COLO829 (cell line): ENCODE data around the gene KRT34.
A peak's percentile ranks its signal among the peaks of the same experiment; 100 is the strongest.
"Not testable (repeated sequence)": the region's sequence is repeated elsewhere in the genome, so short reads cannot be mapped to it uniquely, and the experiment has no call there.

ENCODE experiments used
- DNase-seq: peaks from one replicate; pipeline ENCODE4 v3.0.0; 2012; ENCODE audit warnings: low spot score

KRT34 gene

GRCh38 chr17:41381943-41382342, at the start of gene KRT34:
TSS of gene KRT34 (minus strand) at chr17:41382306. CDS start at chr17:41382246, 60 bp downstream.
- DNase-seq, result not testable (repeated sequence)

GRCh38 chr17:41430376-41430775, 48.3 kb upstream of the KRT34 start:
- DNase-seq, result not testable (repeated sequence)

GRCh38 chr17:41429667-41430066, 47.6 kb upstream of the KRT34 start:
- DNase-seq, result no peak

- peak; percentile 97 for DNase-seq
Observed at GRCh38 chr17:41428591-41429291, 46.6 kb upstream of the KRT34 start.

- no peak for DNase-seq
Observed at GRCh38 chr17:41424111-41424635, 42.1 kb upstream of the KRT34 start, which contains the start of gene KRT37. TSS of gene KRT37 (minus strand) at chr17:41424585. CDS start at chr17:41424523, 62 bp downstream.

GRCh38 chr17:41422586-41422985, 40.5 kb upstream of the KRT34 start:
- not testable (repeated sequence) for DNase-seq

- DNase-seq, result no peak
Observed at GRCh38 chr17:41421617-41422016, 39.5 kb upstream of the KRT34 start.

GRCh38 chr17:41421116-41421515, 39.0 kb upstream of the KRT34 start:
- no peak for DNase-seq

- no peak for DNase-seq
Observed at GRCh38 chr17:41420134-41420533, 38.0 kb upstream of the KRT34 start.

- DNase-seq, result no peak
Observed at GRCh38 chr17:41419716-41420115, 37.6 kb upstream of the KRT34 start.

- no peak for DNase-seq
Observed at GRCh38 chr17:41418116-41418860, 36.2 kb upstream of the KRT34 start.

GRCh38 chr17:41417576-41418015, 35.5 kb upstream of the KRT34 start:
- DNase-seq, result no peak

GRCh38 chr17:41417127-41417526, 35.0 kb upstream of the KRT34 start:
- no peak for DNase-seq

- no peak for DNase-seq
Observed at GRCh38 chr17:41416479-41416878, 34.4 kb upstream of the KRT34 start.

GRCh38 chr17:41415833-41416335, 33.8 kb upstream of the KRT34 start:
- no peak for DNase-seq

GRCh38 chr17:41415411-41415810, 33.3 kb upstream of the KRT34 start:
- DNase-seq, result no peak

GRCh38 chr17:41413982-41414381, 31.9 kb upstream of the KRT34 start:
- DNase-seq, result no peak

- no peak for DNase-seq
Observed at GRCh38 chr17:41413353-41413957, 31.3 kb upstream of the KRT34 start.

- DNase-seq, result no peak
Observed at GRCh38 chr17:41411072-41411840, 29.1 kb upstream of the KRT34 start.

GRCh38 chr17:41407226-41407625, 25.1 kb upstream of the KRT34 start:
- DNase-seq, result no peak

GRCh38 chr17:41406205-41406604, 24.1 kb upstream of the KRT34 start:
- DNase-seq, result no peak
